Esophagus muscularis mucosa (tissue), 4 donors: Measurements from ENCODE around the gene CLK3.

Source experiments
- CTCF ChIP-seq, 3 experiments: fragments of 200-600 bp in 2 of 3; fragments of 450-650 bp in 1 of 3; sonication (generic) in 2 of 3; IDR thresholded peaks; one replicate each; pipeline ENCODE4 v1.5.1; 2017 to 2019; ENCODE audit warnings: antibody characterized with exemption in 3 of 3, mild to moderate bottlenecking in 2 of 3, moderate library complexity in 1 of 3
- EP300 ChIP-seq: sonication (generic); formaldehyde crosslinking; IDR thresholded peaks from one replicate; pipeline ENCODE4 v1.6.1; 2017; ENCODE audit warnings: antibody characterized with exemption
- POLR2A ChIP-seq: fragments of 450-650 bp; IDR thresholded peaks from one replicate; pipeline ENCODE4 v1.6.1; 2017; ENCODE audit warnings: antibody characterized with exemption, moderate library complexity, mild to moderate bottlenecking, low read depth

- no peak for TF ChIP-seq CTCF (IDR thresholded peaks at IDR 0.05)
- TF ChIP-seq EP300: no peak
- TF ChIP-seq POLR2A: no peak
Observed at GRCh38 chr15:74626336-74626735, 10.7 kb downstream of the CLK3 start.
